HEK293 (cell line): ENCODE results near the gene SLC22A12.

ENCODE experiments used
- CTCF ChIP-seq: fragments of 450-650 bp; formaldehyde crosslinking; IDR thresholded peaks from 2 replicates; pipeline ENCODE4 v1.5.1; 2016; ENCODE audit warnings: missing biosample characterization, missing genetic modification characterization
- KLF16 ChIP-seq: fragments of 450-650 bp; formaldehyde crosslinking; IDR thresholded peaks from 2 replicates; pipeline ENCODE4 v1.5.1; 2017; ENCODE audit warnings: missing biosample characterization, missing genetic modification characterization
- MZF1 ChIP-seq: fragments of 450-650 bp; formaldehyde crosslinking; IDR thresholded peaks from 2 replicates; pipeline ENCODE4 v1.5.1; 2017; ENCODE audit warnings: missing biosample characterization, missing genetic modification characterization, borderline replicate concordance
- REST ChIP-seq: fragments of 450-650 bp; formaldehyde crosslinking; IDR thresholded peaks from 2 replicates; pipeline ENCODE4 v1.5.1; 2016; ENCODE audit warnings: missing biosample characterization, missing genetic modification characterization
- YY1 ChIP-seq: fragments of 450-650 bp; formaldehyde crosslinking; IDR thresholded peaks from 2 replicates; pipeline ENCODE4 v1.5.1; 2018; ENCODE audit warnings: missing biosample characterization, missing genetic modification characterization
- YY2 ChIP-seq: fragments of 450-650 bp; formaldehyde crosslinking; IDR thresholded peaks from 2 replicates; pipeline ENCODE4 v1.5.1; 2016; ENCODE audit warnings: missing biosample characterization, missing genetic modification characterization
- ZBTB26 ChIP-seq: fragments of 450-650 bp; formaldehyde crosslinking; optimal IDR thresholded peaks from 2 replicates; pipeline ENCODE3; 2016; ENCODE audit warnings: missing biosample characterization, mild to moderate bottlenecking, missing genetic modification characterization
- ZNF121 ChIP-seq: fragments of 450-650 bp; formaldehyde crosslinking; IDR thresholded peaks from 2 replicates; pipeline ENCODE4 v1.5.1; 2016; ENCODE audit warnings: missing biosample characterization, missing genetic modification characterization
- ZNF133 ChIP-seq: fragments of 450-650 bp; formaldehyde crosslinking; IDR thresholded peaks from 2 replicates; pipeline ENCODE4 v1.5.1; 2016; ENCODE audit warnings: missing biosample characterization, missing genetic modification characterization
- ZNF366 ChIP-seq: fragments of 450-650 bp; formaldehyde crosslinking; conservative IDR thresholded peaks from 2 replicates; pipeline ENCODE4 v1.5.1; 2016; ENCODE audit warnings: missing biosample characterization, missing genetic modification characterization
- ZNF513 ChIP-seq: fragments of 450-650 bp; IDR thresholded peaks from 2 replicates; pipeline ENCODE4 v1.5.1; 2018; ENCODE audit warnings: missing biosample characterization, missing genetic modification characterization
- ZNF792 ChIP-seq: fragments of 450-650 bp; formaldehyde crosslinking; IDR thresholded peaks from 2 replicates; pipeline ENCODE4 v1.5.1; 2016; ENCODE audit warnings: missing biosample characterization, missing genetic modification characterization
- ZSCAN18 ChIP-seq: fragments of 450-650 bp; formaldehyde crosslinking; IDR thresholded peaks from 2 replicates; pipeline ENCODE4 v1.5.1; 2016; ENCODE audit warnings: missing biosample characterization, missing genetic modification characterization

GRCh38 chr11:64647019-64647779 lies 56.2 kb downstream of the SLC22A12 start:
- TF ChIP-seq ZSCAN18 (no peak), CTCF (tag by site-specific recombination) (no peak), ZNF133 (no peak), YY2 (tag by site-specific recombination) (no peak), ZNF121 (tag by site-specific recombination) (no peak), REST (tag by site-specific recombination) (no peak), ZBTB26 (tag by site-specific recombination) (no peak), ZNF792 (tag by site-specific recombination) (no peak), MZF1 (tag by site-specific recombination) (no peak), ZNF513 (tag by site-specific recombination) (no peak), KLF16 (no peak), ZNF366 (no peak), YY1 (tag by site-specific recombination) (no peak)
